K562 (cell line): ENCODE results near the gene SCNN1B. TPM values are rescaled to one million over a fixed set of nuclear protein-coding genes. Genes with fewer than 3 reads are reported as not detected.

Experiments used
- BRF2 ChIP-seq: IDR thresholded peaks from 3 replicates; pipeline ENCODE4 v1.6.1; 2011; ENCODE audit warnings: borderline replicate concordance, mild to moderate bottlenecking; ENCODE audit not compliant: insufficient read length, insufficient read depth
- DACH1 ChIP-seq: fragments of 450-650 bp; IDR thresholded peaks from 2 replicates; pipeline ENCODE4 v1.6.1; 2018; ENCODE audit not compliant: partially characterized antibody
- E2F8 ChIP-seq: fragments of 450-650 bp; IDR thresholded peaks from 2 replicates; pipeline ENCODE4 v1.7.1; 2018; ENCODE audit warnings: mild to moderate bottlenecking, low read depth; ENCODE audit not compliant: partially characterized antibody
- ETS1 ChIP-seq: conservative IDR thresholded peaks from 2 replicates; pipeline ENCODE4 v1.6.1; 2011; ENCODE audit warnings: low read depth, mild to moderate bottlenecking, low read length; ENCODE audit not compliant: control insufficient read depth
- GABPA ChIP-seq: fragments of 200-800 bp; sonication (Bioruptor generic); conservative IDR thresholded peaks from 2 replicates; pipeline ENCODE4 v1.6.1; 2016; ENCODE audit warnings: low read depth, missing genetic modification characterization, missing compliant biosample characterization
- GTF2A2 ChIP-seq: IDR thresholded peaks from 2 replicates; pipeline ENCODE4 v1.6.1; 2016; ENCODE audit warnings: mild to moderate bottlenecking, missing genetic modification characterization, missing compliant biosample characterization
- GTF2B ChIP-seq: IDR thresholded peaks from 2 replicates; pipeline ENCODE4 v1.6.1; 2011; ENCODE audit not compliant: insufficient read length; ENCODE audit errors: extremely low read depth
- ILK ChIP-seq: fragments of 450-650 bp; IDR thresholded peaks from 2 replicates; pipeline ENCODE4 v1.6.1; 2016; ENCODE audit warnings: missing genetic modification characterization, low read depth, mild to moderate bottlenecking, missing compliant biosample characterization, moderate library complexity, borderline replicate concordance
- MYC ChIP-seq, 2 experiments: fragments of 250-450 bp in 1 of 2; sonication (Bioruptor Pico) in 1 of 2; IDR thresholded peaks; 2 replicates each; pipeline versions ENCODE4 v1.5.1 to v1.6.1; 2012 to 2021; ENCODE audit warnings: low read depth in 2 of 2, borderline replicate concordance in 1 of 2, improper control_type of control experiment in 1 of 2, low read length in 1 of 2, mild to moderate bottlenecking in 1 of 2, moderate library complexity in 1 of 2
- PURB ChIP-seq: sonication (generic); formaldehyde crosslinking; IDR thresholded peaks from 2 replicates; pipeline ENCODE4 v1.9.0; 2021; ENCODE audit warnings: low read depth, mild to moderate bottlenecking, missing genetic modification reagents
- RBM34 ChIP-seq: fragments of 200-400 bp; formaldehyde crosslinking; IDR thresholded peaks from 2 replicates; pipeline ENCODE4 v1.6.1; 2018; ENCODE audit warnings: low read length, borderline replicate concordance; ENCODE audit not compliant: insufficient read depth
- RHOXF2B ChIP-seq: fragments of 250-450 bp; sonication (Bioruptor Pico); conservative IDR thresholded peaks from 2 replicates; pipeline ENCODE4 v1.5.1; 2021
- TAF9B ChIP-seq: fragments of 450-650 bp; IDR thresholded peaks from 2 replicates; pipeline ENCODE4 v1.6.1; 2018; ENCODE audit warnings: mild to moderate bottlenecking; ENCODE audit not compliant: partially characterized antibody
- THRB ChIP-seq: fragments of 450-650 bp; formaldehyde crosslinking; conservative IDR thresholded peaks from 2 replicates; pipeline ENCODE4 v1.4.0; 2022; ENCODE audit warnings: mild to moderate bottlenecking, missing genetic modification characterization
- TRIM28 ChIP-seq: fragments of 450-650 bp; IDR thresholded peaks from 2 replicates; pipeline ENCODE4 v1.6.1; 2017
- U2AF1 ChIP-seq: fragments of 200-400 bp; formaldehyde crosslinking; optimal IDR thresholded peaks from 2 replicates; pipeline ENCODE3; 2017; ENCODE audit warnings: mild to moderate bottlenecking, low read depth, low read length, moderate library complexity
- USF1 ChIP-seq: sonication (generic); formaldehyde crosslinking; IDR thresholded peaks from 2 replicates; pipeline ENCODE4 v1.9.0; 2022; ENCODE audit warnings: mild to moderate bottlenecking, missing genetic modification reagents
- ZNF134 ChIP-seq: fragments of 250-450 bp; sonication (Bioruptor Pico); conservative IDR thresholded peaks from 2 replicates; pipeline ENCODE4 v1.4.0; 2020
- ZNF23 ChIP-seq: fragments of 250-450 bp; sonication (Bioruptor Pico); IDR thresholded peaks from 2 replicates; pipeline ENCODE4 v1.4.0; 2020; ENCODE audit warnings: mild to moderate bottlenecking
- ZNF589 ChIP-seq: fragments of 200-800 bp; sonication (Bioruptor generic); IDR thresholded peaks from 2 replicates; pipeline ENCODE4 v1.6.1; 2016; ENCODE audit warnings: low read depth, missing genetic modification characterization, missing compliant biosample characterization
- ZNF696 ChIP-seq: fragments of 250-450 bp; sonication (Bioruptor Pico); conservative IDR thresholded peaks from 2 replicates; pipeline ENCODE4 v1.4.0; 2020; ENCODE audit warnings: mild to moderate bottlenecking, moderate library complexity
- polyA plus RNA-seq, 8 experiments: library from polyadenylated mRNA; depleted of rRNA in 4 of 8; stranded (reverse) in 5 of 8; unstranded in 3 of 8; fragments of >200 nt; fragmentation: Nextera tagmentation in 2 of 8; fragmentation: Illumina TruSeq in 1 of 8; extraction: Ambion mirVana in 2 of 8; extraction: Trizol in 1 of 8; gene quantifications; 2 replicates each; pipeline versions ENCODE4 v1.2.1 to v1.2.3, GENCODE V29; 2011 to 2014; ENCODE audit warnings: inconsistent platforms in 1 of 8, missing spikeins in 1 of 8
- total RNA-seq, 7 experiments: library from RNA; depleted of rRNA in 6 of 7; stranded (reverse); fragments of >200 nt in 6 of 7; fragmentation: Illumina TruSeq in 2 of 7; extraction: Trizol in 2 of 7; gene quantifications; 2 replicates each; pipeline versions ENCODE4 v1.2.1 to v1.2.3, GENCODE V29; 2011 to 2021; ENCODE audit warnings: low replicate concordance in 1 of 7

Gene SCNN1B
- total and polyA plus RNA-seq, 9 of the 15 experiments (the other 6 are each of a cell fraction or from before 2014, with no cell fraction given): not detected

- TF ChIP-seq DACH1 (no peak), ETS1 (no peak), ZNF696 (CRISPR knock-in tag) (no peak), GABPA (peak; percentile 50), RBM34 (no peak), E2F8 (no peak), THRB (CRISPR knock-in tag) (no peak), TRIM28 (no peak), USF1 (CRISPR knock-in tag) (peak; percentile 76), ZNF23 (CRISPR knock-in tag) (no peak), GTF2A2 (tag) (no peak), PURB (CRISPR knock-in tag) (no peak), TAF9B (no peak), ILK (tag) (no peak), ZNF589 (CRISPR knock-in tag) (no peak), GTF2B (no peak), BRF2 (no peak), ZNF134 (CRISPR knock-in tag) (no peak), RHOXF2B (CRISPR knock-in tag) (no peak), U2AF1 (no peak), MYC (IDR thresholded peaks at IDR 0.05; ENCODE audit: low read depth, low read length) (no peak), MYC (CRISPR knock-in tag; IDR thresholded peaks at IDR 0.05; ENCODE audit: borderline replicate concordance, low read depth) (no peak)
Observed at GRCh38 chr16:23354246-23354645, 52.1 kb downstream of the SCNN1B start (continued).
